ENCODE measurements around the gene GRN. TPM values are rescaled to one million over a fixed set of nuclear protein-coding genes. Genes with fewer than 3 reads are reported as not detected.
"Not testable (repeated sequence)": the region's sequence is repeated elsewhere in the genome, so short reads cannot be mapped to it uniquely, and the experiment has no call there.

Gene GRN
- total and polyA plus RNA-seq, 2 donors = 155 to 241 TPM

DNA sequence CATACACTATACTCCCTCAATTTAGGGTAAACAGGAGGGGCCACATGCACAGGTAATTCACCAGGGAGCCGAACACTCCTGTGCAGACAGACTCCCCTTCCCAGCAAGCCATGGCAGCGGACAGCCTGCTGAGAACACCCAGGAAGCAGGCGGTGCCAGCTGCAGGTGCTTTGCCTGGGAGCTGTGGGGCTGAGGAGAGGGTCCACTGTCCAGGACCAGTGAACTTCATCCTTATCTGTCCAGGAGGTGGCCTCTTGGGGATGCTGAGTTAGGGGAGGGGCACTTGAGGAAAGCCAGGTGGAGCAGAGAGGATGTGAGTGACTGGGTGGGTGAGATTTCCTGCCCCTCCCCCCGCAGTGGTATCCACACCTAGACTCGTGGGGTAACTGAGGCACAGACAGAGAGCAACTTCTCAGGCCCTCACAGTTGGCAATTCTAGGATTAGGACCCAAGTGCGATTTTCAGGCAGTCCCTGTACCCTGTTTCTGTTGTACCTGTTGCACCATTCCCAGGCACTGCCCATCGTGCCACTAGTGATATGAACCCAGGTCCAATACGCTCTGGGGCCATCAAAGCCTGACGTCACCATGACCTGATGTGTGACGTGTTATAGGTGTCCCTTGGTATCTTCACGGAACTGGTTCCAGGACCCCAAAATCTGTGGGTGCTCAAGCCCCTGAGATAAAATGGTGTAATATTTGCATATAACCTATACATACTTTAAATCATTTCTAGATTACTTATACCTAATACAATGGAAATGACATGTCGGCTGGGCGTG is 1.2 kb downstream of the GRN start:
- Histone ChIP-seq H3K27ac (ENCODE audit: low read depth) (no peak overlapping the region), H3K4me1 (ENCODE audit: insufficient read depth) (no peaks in the 10 kb centered on the region), H3K36me3 (ENCODE audit: insufficient read depth) (no peaks in the 10 kb centered on the region), H3K4me3 (ENCODE audit: low read depth, low read length) (no peak overlapping the region)
- DNase-seq (ENCODE audit: extremely low spot score) = no peak
- WGBS = 70% methylated on average over 13 of the region's 13 CpGs

DNA sequence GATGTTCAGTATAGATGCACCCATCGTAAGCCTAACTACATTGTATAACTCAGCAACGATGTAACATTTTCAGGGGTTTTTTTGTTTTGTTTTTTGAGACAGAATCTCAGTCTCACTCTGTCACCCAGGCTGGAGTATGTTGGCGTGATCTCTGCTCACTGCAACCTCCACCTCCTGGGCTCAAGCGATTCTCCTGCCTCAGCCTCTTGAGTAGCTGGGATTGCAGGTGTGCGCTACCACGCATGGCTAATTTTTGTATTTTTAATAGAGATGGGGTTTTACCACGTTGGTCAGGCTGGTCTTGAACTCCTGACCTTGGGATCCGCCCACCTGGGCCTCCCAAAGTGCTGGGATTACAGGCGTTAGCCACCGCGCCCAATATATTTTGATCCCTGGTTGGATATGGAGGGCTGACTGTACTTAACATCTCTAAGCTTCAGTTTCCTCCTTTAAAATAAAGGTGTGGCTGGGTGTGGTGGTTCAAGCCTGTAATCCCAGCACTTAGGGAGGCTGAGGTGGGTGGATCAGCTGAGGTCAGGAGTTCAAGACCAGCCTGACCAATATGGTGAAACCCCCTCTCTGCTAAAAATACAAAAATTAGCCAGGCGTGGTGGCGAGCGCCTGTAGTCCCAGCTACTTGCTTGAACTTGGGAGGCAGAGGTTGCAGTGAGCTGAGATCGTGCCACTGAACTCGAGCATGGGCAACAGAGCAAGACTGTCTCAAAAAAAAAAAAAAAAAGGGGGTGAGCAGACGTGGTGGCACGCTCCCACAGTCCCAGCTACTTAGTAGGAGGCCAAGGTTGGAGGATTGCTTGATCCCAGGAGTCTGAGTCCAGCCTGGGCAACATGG is 2.3 kb downstream of the GRN start:
- DNase-seq (ENCODE audit: extremely low spot score); H3K27ac ChIP-seq (ENCODE audit: low read depth); H3K36me3 ChIP-seq (ENCODE audit: insufficient read depth); H3K4me1 ChIP-seq (ENCODE audit: insufficient read depth); H3K4me3 ChIP-seq (ENCODE audit: low read depth, low read length): not testable (repeated sequence)
- 79% methylated on average over 18 of the region's 18 CpGs for WGBS

DNA sequence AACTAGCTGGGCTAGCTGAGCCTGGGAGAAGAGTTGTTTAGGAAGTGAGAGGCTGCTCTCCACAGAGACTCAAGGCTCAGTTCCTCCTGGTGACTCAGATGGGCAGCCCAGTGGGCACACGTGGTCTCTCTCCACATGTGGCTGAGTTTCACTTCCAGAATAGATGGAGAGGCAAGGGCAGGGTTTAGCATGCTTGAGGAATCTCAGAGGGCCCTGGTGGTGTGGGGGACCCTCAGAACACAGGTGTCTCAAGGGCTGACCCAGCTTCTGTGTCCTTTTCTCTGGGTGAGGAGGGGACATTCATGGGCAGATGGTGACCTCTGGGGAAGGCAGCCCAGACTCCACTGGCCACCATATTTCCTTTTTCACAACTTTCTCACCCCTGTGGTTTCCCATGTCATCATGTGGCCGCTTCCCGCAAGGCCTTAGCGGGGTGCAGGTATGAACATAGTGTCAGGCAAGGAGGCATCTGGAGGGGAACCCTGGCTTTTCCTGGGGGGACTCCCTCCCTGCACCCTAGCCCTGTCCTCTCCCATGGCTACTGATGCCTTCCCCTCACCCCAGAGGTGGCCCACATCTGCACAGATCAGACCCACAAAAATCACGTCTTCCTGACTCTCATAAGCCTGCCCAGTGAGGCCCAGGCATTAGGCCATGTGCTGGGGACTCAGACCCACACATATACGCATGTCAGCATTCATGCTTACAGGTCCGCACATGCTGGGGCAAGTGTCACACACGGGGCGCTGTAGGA is 3.3 kb downstream of the GRN start:
- H3K36me3 ChIP-seq (ENCODE audit: insufficient read depth) = peaks cover 2% of the 10 kb centered on the region
- no peak overlapping the region for H3K4me3 ChIP-seq (ENCODE audit: low read depth, low read length)
- 77% methylated on average over 9 of the region's 9 CpGs for WGBS
- H3K4me1 ChIP-seq (ENCODE audit: insufficient read depth) = no peaks in the 10 kb centered on the region
- no peak for DNase-seq (ENCODE audit: extremely low spot score)
- H3K27ac ChIP-seq (ENCODE audit: low read depth) = no peak overlapping the region

DNA sequence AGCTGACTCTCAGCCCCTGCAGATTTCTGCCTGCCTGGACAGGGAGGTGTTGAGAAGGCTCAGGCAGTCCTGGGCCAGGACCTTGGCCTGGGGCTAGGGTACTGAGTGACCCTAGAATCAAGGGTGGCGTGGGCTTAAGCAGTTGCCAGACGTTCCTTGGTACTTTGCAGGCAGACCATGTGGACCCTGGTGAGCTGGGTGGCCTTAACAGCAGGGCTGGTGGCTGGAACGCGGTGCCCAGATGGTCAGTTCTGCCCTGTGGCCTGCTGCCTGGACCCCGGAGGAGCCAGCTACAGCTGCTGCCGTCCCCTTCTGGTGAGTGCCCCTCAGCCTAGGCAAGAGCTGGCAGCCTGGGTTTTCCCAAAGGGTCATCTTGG is 3.9 kb downstream of the GRN start:
- H3K4me1 ChIP-seq (ENCODE audit: insufficient read depth) = no peaks in the 10 kb centered on the region
- WGBS = 86% methylated on average over 6 of the region's 6 CpGs
- DNase-seq (ENCODE audit: extremely low spot score) = no peak
- H3K36me3 ChIP-seq (ENCODE audit: insufficient read depth) = peaks cover 2% of the 10 kb centered on the region
- no peak overlapping the region for H3K4me3 ChIP-seq (ENCODE audit: low read depth, low read length)
- H3K27ac ChIP-seq (ENCODE audit: low read depth) = no peak overlapping the region

DNA sequence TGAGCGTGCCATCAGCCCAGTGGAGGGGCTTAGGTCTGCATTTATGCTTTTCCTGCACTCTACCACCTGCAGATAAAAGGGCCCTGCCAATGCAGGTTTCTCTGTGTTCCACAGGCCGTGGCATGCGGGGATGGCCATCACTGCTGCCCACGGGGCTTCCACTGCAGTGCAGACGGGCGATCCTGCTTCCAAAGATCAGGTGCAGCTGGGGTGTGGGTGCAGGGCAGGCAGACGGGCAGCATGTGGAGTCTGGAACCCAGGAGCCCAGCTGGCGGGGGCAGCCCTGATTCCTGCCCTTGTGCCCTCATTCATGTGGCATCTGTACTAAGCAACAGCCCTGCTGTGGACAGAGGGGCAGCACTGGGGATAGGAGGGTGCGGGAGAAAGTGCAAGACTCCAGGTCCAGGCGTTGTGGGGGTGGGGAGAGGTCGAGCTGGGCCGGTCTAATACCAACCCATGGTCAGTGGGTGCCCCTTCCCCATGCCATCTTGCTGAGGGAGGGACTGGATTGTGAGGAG is 4.5 kb downstream of the GRN start:
- H3K36me3 ChIP-seq (ENCODE audit: insufficient read depth) = peaks cover 2% of the 10 kb centered on the region
- H3K27ac ChIP-seq (ENCODE audit: low read depth) = no peak overlapping the region
- H3K4me1 ChIP-seq (ENCODE audit: insufficient read depth) = no peaks in the 10 kb centered on the region
- no peak for DNase-seq (ENCODE audit: extremely low spot score)
- H3K4me3 ChIP-seq (ENCODE audit: low read depth, low read length) = no peak overlapping the region
- WGBS = 90% methylated on average over 12 of the region's 12 CpGs

DNA sequence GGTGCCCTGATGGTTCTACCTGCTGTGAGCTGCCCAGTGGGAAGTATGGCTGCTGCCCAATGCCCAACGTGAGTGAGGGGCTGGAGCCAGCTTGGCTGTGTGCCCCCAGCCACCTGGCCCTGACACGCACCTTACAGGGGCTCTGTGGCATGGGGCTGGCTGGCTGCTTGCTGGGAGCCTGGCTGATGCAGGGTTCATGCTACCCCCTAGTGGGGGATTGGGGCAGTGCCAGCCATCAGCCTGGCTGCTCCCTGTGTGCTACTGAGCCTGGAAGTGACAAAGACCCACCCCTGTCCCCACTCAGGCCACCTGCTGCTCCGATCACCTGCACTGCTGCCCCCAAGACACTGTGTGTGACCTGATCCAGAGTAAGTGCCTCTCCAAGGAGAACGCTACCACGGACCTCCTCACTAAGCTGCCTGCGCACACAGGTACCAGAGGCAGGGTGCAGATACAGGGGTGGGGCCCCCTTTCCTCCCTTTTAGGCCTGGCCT is 5.7 kb downstream of the GRN start:
- Histone ChIP-seq H3K4me3 (ENCODE audit: low read depth, low read length) (no peak overlapping the region), H3K27ac (ENCODE audit: low read depth) (no peak overlapping the region), H3K4me1 (ENCODE audit: insufficient read depth) (no peaks in the 10 kb centered on the region), H3K36me3 (ENCODE audit: insufficient read depth) (peaks cover 2% of the 10 kb centered on the region)
- no peak for DNase-seq (ENCODE audit: extremely low spot score)
- WGBS = 64% methylated on average over 6 of the region's 6 CpGs

DNA sequence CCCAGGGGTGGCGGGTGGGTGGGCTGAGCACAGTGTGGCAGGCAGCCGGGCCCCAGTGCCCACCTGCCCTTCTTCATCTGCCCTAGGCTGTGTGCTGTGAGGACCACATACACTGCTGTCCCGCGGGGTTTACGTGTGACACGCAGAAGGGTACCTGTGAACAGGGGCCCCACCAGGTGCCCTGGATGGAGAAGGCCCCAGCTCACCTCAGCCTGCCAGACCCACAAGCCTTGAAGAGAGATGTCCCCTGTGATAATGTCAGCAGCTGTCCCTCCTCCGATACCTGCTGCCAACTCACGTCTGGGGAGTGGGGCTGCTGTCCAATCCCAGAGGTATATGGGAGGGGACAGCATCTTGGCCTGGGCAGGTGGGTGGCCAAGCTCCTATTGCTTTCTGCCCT is 6.4 kb downstream of the GRN start:
- no peak overlapping the region for H3K4me3 ChIP-seq (ENCODE audit: low read depth, low read length)
- H3K27ac ChIP-seq (ENCODE audit: low read depth) = no peak overlapping the region
- H3K36me3 ChIP-seq (ENCODE audit: insufficient read depth) = peaks cover 2% of the 10 kb centered on the region
- no peak for DNase-seq (ENCODE audit: extremely low spot score)
- H3K4me1 ChIP-seq (ENCODE audit: insufficient read depth) = no peaks in the 10 kb centered on the region
- WGBS = 88% methylated on average over 8 of the region's 8 CpGs

DNA sequence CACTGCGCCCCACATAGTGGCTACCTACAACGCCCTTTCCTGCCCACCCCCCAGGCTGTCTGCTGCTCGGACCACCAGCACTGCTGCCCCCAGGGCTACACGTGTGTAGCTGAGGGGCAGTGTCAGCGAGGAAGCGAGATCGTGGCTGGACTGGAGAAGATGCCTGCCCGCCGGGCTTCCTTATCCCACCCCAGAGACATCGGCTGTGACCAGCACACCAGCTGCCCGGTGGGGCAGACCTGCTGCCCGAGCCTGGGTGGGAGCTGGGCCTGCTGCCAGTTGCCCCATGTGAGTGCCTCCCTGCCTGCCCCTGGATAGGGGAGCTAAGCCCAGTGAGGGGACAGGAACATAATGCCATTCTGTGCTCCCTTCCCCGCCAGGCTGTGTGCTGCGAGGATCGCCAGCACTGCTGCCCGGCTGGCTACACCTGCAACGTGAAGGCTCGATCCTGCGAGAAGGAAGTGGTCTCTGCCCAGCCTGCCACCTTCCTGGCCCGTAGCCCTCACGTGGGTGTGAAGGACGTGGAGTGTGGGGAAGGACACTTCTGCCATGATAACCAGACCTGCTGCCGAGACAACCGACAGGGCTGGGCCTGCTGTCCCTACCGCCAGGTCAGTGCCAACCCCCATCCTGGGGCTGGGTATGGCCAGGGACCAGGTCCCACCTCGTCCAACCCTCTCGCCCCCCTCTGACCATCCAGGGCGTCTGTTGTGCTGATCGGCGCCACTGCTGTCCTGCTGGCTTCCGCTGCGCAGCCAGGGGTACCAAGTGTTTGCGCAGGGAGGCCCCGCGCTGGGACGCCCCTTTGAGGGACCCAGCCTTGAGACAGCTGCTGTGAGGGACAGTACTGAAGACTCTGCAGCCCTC is 7.1 kb downstream of the GRN start:
- H3K36me3 ChIP-seq (ENCODE audit: insufficient read depth) = peaks cover 2% of the 10 kb centered on the region
- no peak overlapping the region for H3K27ac ChIP-seq (ENCODE audit: low read depth)
- H3K4me1 ChIP-seq (ENCODE audit: insufficient read depth) = no peaks in the 10 kb centered on the region
- DNase-seq (ENCODE audit: extremely low spot score) = no peak
- 83% methylated on average over 36 of the region's 36 CpGs for WGBS
- H3K4me3 ChIP-seq (ENCODE audit: low read depth, low read length) = no peak overlapping the region

DNA sequence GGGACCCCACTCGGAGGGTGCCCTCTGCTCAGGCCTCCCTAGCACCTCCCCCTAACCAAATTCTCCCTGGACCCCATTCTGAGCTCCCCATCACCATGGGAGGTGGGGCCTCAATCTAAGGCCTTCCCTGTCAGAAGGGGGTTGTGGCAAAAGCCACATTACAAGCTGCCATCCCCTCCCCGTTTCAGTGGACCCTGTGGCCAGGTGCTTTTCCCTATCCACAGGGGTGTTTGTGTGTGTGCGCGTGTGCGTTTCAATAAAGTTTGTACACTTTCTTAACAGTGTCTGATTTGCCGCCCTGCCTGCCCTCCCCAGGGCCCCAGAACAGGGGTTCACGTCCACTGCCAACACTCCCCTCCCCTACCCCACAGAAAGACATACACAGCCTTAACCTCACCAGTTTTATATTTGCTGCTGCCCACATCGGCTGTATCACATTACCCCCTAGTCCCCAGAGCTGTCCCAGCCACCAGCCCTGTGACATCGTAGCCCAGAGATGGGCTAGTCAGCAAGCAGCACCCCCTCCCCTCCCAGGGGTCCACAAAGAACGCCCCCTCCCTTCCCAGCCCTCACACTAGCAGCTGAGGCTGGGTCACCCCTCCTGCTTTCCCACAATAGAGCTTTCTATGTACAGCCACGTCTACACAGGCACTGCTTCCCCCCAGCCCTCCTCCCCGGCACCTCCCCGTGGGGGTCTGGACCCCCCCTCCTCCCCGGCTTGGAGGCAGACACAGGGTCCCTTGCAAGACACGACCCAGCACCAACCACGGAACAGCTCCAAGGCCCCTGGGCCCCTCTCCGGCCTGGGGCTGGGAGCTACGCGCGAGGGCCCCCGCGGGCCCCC is 7.9 kb downstream of the GRN start:
- Histone ChIP-seq H3K4me1 (ENCODE audit: insufficient read depth) (no peaks in the 10 kb centered on the region), H3K36me3 (ENCODE audit: insufficient read depth) (peaks cover 2% of the 10 kb centered on the region), H3K27ac (ENCODE audit: low read depth) (no peak overlapping the region), H3K4me3 (ENCODE audit: low read depth, low read length) (peak overlapping the region; percentile 40)
- DNase-seq (ENCODE audit: extremely low spot score) = no peak
- WGBS = 54% methylated on average over 22 of the region's 22 CpGs

DNA sequence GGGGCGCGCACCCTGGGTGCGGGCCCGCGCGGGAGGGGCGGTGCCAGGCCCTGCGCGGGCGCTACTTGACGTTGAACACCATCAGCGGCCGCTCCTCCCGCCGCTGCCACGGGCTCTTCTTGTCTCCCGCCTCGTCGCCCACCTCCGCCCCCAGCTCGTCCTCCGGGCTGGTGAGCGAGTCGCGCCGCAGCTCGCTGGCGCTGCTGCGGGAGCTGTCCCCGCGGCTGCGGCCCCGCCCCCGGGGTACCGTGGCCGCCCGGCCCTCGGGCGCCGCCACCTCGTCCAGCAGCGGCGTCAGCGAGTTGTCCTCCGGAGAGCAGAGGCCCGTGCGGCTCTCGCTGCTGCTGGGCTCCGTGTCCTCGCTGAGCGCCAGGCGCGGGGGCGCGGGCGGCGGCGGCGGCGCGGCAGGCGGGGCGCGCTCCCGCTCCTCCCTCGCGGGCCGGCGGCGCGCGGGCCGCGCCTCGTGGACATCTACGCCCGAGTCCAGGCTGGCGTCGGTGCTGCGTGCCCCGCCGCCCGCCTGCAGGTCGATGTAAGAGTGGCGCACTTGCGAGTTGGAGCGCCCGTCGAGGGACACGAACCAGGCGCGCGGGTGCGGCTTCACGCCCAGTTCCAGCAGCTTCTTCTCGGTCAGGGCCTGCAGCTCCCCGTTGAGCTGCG is 8.7 kb downstream of the GRN start:
- H3K27ac ChIP-seq (ENCODE audit: low read depth) = no peak overlapping the region
- 40% methylated on average over 98 of the region's 98 CpGs for WGBS
- no peak for DNase-seq (ENCODE audit: extremely low spot score)

DNA sequence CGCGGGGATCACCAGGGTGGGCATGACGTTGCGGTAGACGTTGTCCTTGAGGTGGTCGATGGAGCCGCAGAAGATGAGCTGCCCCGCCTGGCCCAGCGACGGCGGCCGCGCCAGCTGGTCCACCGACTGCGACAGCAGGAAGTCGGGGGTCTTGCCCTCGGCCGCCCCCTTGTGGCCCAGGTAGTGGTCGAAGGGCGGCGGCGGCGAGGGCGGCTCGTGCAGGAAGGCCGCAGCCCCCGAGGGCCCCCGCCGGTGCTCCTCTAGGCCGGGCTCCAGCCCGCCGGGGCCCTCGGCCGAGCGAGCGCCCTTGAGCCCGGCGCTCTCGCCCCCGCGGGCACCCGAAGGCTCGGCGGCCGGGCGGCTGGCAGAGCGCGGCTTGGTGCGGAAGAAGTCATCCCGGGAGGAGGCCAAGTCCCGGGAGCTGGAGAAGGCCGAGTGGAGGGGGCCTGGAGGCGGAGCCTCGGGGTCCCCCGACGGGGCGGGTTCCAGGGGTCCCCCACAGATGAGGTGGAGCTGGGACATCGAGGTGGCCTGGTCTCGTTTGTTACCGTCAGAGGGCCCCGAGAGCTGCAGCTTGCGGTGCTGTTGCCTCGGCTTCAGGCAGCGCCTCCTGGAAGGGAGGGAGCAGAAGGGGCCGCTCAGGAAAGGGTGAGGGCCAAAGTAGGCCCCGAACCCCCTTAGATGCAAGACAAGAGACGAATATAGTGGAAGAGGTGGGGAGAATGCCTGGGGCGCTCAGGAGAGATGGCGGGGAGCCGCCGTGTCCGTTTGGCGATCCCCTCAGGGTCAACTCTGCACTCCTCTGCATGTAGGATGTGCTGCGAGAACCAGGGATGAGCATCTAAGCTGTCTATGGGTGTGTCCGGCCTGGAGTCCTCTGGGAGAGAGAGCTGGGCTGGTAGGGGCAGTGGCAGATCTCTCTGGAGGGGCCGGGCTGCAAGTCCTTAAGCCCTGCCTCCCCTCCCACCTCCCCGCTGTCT is 9.8 kb downstream of the GRN start:
- H3K36me3 ChIP-seq (ENCODE audit: insufficient read depth) = peaks cover 2% of the 10 kb centered on the region
- DNase-seq (ENCODE audit: extremely low spot score) = no peak
- H3K27ac ChIP-seq (ENCODE audit: low read depth) = no peak overlapping the region
- 53% methylated on average over 77 of the region's 77 CpGs for WGBS
- H3K4me1 ChIP-seq (ENCODE audit: insufficient read depth) = no peaks in the 10 kb centered on the region
- peak overlapping the region; percentile 40 for H3K4me3 ChIP-seq (ENCODE audit: low read depth, low read length)

More for the DNA sequence above, 8.7 kb downstream of the GRN start:
- H3K4me3 ChIP-seq (ENCODE audit: low read depth, low read length) = peak overlapping the region; percentile 40
- peaks cover 2% of the 10 kb centered on the region for H3K36me3 ChIP-seq (ENCODE audit: insufficient read depth)
- no peaks in the 10 kb centered on the region for H3K4me1 ChIP-seq (ENCODE audit: insufficient read depth)
